ENCODE measurements around the gene GTPBP2.
A peak's percentile ranks its signal among the peaks of the same experiment; 100 is the strongest.
"Not testable (repeated sequence)": the region's sequence is repeated elsewhere in the genome, so short reads cannot be mapped to it uniquely, and the experiment has no call there.

GTPBP2 gene

DNA sequence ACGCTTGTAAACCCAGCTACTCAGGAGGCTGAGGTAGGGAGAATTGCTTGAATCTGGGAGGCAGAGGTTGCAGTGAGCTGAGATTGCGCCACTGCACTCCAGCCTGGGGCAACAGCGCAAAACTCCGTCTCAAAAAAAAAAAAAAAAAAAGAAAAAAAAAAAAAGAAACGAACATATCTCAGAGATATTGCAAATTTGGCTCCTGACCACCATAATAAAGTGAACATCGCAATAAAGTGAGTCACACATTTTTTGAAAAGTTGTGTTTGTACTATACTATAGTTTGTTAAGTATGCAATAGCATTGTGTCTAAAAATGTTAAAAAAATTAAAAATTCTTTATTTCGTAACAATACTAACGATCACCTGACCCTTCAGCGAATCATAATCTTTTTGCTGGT, 29.1 kb upstream of the GTPBP2 start:
- TF ChIP-seq, protein P1, sequence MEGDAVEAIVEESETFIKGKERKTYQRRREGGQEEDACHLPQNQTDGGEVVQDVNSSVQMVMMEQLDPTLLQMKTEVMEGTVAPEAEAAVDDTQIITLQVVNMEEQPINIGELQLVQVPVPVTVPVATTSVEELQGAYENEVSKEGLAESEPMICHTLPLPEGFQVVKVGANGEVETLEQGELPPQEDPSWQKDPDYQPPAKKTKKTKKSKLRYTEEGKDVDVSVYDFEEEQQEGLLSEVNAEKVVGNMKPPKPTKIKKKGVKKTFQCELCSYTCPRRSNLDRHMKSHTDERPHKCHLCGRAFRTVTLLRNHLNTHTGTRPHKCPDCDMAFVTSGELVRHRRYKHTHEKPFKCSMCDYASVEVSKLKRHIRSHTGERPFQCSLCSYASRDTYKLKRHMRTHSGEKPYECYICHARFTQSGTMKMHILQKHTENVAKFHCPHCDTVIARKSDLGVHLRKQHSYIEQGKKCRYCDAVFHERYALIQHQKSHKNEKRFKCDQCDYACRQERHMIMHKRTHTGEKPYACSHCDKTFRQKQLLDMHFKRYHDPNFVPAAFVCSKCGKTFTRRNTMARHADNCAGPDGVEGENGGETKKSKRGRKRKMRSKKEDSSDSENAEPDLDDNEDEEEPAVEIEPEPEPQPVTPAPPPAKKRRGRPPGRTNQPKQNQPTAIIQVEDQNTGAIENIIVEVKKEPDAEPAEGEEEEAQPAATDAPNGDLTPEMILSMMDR (IDR thresholded peaks at IDR 0.05; ENCODE audit: low read depth, low read length), result no peak
- Histone ChIP-seq H3K4me1 (no peaks in the 10 kb centered on the region), H3K27me3 (no peaks in the 10 kb centered on the region), H3K9me3 (peaks cover 7% of the 10 kb centered on the region), H3K36me3 (no peaks in the 10 kb centered on the region), H3K4me3 (ENCODE audit: low read depth, low read length) (no peak overlapping the region)
- DNase-seq, result no peak

DNA sequence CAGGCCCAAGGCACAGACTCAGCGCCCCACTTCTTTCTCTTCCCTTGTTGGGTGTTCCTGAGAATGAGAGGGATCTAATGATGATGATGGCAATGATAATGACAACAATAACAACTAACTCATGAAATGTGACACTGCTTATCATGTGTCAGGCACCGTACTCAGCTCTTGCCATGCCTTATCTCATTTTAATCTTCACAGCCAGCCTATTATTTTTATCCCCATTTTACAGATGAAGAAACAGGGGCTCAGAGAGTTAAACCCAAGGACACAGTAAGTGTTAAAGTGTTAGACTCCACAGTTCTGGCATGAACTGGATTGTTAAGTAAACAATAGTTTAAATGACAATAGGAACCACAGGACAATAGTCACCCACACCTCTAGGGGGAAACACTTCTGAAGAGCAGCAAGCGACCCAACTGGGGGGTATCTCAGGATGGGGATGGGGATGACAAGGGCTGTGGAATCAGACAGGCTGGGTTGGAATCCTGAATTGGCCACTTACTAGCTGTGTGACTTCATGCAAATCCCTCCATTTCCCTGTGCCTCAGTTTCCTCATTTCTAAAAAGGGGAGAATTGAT, 28.2 kb upstream of the GTPBP2 start:
- Histone ChIP-seq H3K27me3 (no peaks in the 10 kb centered on the region), H3K4me1 (no peaks in the 10 kb centered on the region)
- no peak for DNase-seq

DNA sequence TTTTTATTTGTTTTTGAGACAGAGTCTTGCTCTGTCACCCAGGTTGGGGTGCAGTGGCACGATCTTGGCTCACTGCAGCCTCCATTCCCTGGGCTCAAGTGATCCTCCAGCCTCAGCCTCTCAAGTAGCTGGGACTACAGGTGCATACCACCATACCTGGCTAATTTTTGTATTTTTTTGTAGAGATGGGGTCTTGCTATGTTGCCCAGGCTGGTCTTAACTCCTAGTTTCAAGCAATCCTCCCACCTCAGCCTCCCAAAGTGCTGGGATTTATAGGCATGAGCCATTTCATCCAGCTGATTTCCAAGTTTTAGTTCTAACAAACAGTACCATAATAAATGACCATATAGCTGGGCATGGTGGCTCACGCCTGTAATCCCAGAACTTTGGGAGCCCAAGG, 23.8 kb upstream of the GTPBP2 start:
- not testable (repeated sequence) for H3K36me3 ChIP-seq; H3K27me3 ChIP-seq; H3K4me3 ChIP-seq (ENCODE audit: low read depth, low read length); DNase-seq; H3K4me1 ChIP-seq; H3K9me3 ChIP-seq

More for the DNA sequence above, 28.2 kb upstream of the GTPBP2 start:
- H3K9me3 ChIP-seq, result peaks cover 7% of the 10 kb centered on the region
- H3K36me3 ChIP-seq, result no peaks in the 10 kb centered on the region
- TF ChIP-seq, protein P1 (IDR thresholded peaks at IDR 0.05; ENCODE audit: low read depth, low read length), result no peak
- H3K4me3 ChIP-seq (ENCODE audit: low read depth, low read length), result no peak overlapping the region

DNA sequence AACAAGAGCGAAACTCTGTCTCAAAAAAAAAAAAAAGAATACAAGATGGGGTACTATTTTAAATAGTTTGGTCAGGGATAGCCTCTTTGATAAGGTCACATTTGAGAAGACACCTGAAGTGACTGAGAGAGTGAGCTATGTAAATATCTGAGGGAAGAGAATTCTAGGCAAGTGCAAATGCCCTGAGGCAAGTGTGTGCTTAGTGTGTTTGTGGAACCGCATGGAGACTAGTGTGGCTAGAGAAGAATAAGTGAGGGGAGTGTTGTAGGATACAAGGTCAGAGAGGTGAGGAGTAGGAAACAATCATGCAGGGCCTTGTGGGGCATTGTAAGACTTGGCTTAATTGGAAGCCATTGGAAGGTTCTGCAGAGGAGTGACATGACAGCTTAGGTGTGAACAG, 19.2 kb upstream of the GTPBP2 start:
- H3K27me3 ChIP-seq, result no peaks in the 10 kb centered on the region
- peaks cover 6% of the 10 kb centered on the region for H3K4me1 ChIP-seq
- no peaks in the 10 kb centered on the region for H3K9me3 ChIP-seq
- no peak for DNase-seq
- H3K4me3 ChIP-seq (ENCODE audit: low read depth, low read length), result no peak overlapping the region
- TF ChIP-seq, protein P1 (IDR thresholded peaks at IDR 0.05; ENCODE audit: low read depth, low read length), result no peak
- H3K36me3 ChIP-seq, result no peaks in the 10 kb centered on the region

DNA sequence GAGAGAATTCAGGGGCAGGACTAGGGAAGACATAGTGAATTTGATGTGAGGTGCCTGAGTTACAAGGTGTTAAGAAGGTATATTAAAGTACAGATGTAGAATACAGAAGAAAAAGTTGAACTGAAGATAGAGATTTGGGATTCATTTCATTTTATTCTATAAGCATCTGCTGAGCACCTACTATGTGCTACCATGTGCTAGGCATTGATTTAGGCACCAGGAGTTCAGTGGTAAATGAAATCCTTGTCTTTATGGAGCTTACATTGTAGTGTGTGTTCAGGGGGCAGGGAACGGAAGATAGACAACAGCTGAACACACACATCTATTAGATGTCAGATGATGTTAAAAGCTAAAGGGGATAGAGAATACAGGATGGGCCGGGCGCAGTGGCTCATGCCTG, 18.5 kb upstream of the GTPBP2 start:
- TF ChIP-seq, protein P1 (IDR thresholded peaks at IDR 0.05; ENCODE audit: low read depth, low read length), result no peak
- Histone ChIP-seq H3K4me1 (peaks cover 8% of the 10 kb centered on the region), H3K36me3 (no peaks in the 10 kb centered on the region), H3K9me3 (no peaks in the 10 kb centered on the region), H3K27me3 (no peaks in the 10 kb centered on the region), H3K4me3 (ENCODE audit: low read depth, low read length) (no peak overlapping the region)
- DNase-seq, result no peak

DNA sequence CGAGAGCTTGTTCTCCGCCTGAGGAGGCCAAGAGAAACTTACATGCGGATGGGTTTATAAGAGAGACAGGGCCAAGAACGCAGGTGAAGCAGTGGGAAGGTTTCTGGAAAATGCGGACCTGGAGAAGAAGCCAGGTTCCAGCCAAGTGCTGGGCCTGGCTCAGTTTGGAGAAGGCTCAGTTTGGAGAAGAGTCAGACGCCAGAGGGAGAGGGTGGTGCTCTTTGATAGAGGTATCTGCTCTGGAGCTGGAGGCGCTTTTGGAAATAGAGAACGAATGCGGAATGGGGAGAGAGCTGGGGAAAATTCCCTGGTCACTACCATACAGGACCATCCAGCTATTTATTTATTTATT, 16.5 kb upstream of the GTPBP2 start:
- no peaks in the 10 kb centered on the region for H3K9me3 ChIP-seq
- peak overlapping the region; percentile 41 for H3K4me3 ChIP-seq (ENCODE audit: low read depth, low read length)
- H3K4me1 ChIP-seq, result peaks cover 12% of the 10 kb centered on the region
- DNase-seq, result no peak
- peaks cover 14% of the 10 kb centered on the region for H3K36me3 ChIP-seq
- H3K27me3 ChIP-seq, result no peaks in the 10 kb centered on the region
- TF ChIP-seq, protein P1 (IDR thresholded peaks at IDR 0.05; ENCODE audit: low read depth, low read length), result no peak
